GM19193 (cell line): Measurements from ENCODE around the gene LRRC4.

Experiments
- POLR2A ChIP-seq: IDR thresholded peaks from 4 replicates; pipeline ENCODE4 v1.6.1; 2011; ENCODE audit not compliant: insufficient read depth, insufficient read length; ENCODE audit errors: extremely low read depth

LRRC4 gene

GRCh38 chr7:128005117-128005516 is 26.1 kb downstream of the LRRC4 start:
- no peak for TF ChIP-seq POLR2A

- TF ChIP-seq POLR2A = no peak
Observed at GRCh38 chr7:128004623-128005022, 26.6 kb downstream of the LRRC4 start.

GRCh38 chr7:128003787-128004186 is 27.4 kb downstream of the LRRC4 start:
- no peak for TF ChIP-seq POLR2A

GRCh38 chr7:128003167-128003566 is 28.1 kb downstream of the LRRC4 start:
- TF ChIP-seq POLR2A = no peak

- no peak for TF ChIP-seq POLR2A
Observed at GRCh38 chr7:128000854-128001265, 30.4 kb downstream of the LRRC4 start.

GRCh38 chr7:128000048-128000447 is 31.2 kb downstream of the LRRC4 start:
- TF ChIP-seq POLR2A = no peak

GRCh38 chr7:127998671-127999070 is 32.6 kb downstream of the LRRC4 start:
- no peak for TF ChIP-seq POLR2A

GRCh38 chr7:127997226-127997922 is 33.9 kb downstream of the LRRC4 start:
- no peak for TF ChIP-seq POLR2A

GRCh38 chr7:127996253-127997071 is 34.8 kb downstream of the LRRC4 start:
- no peak for TF ChIP-seq POLR2A

- TF ChIP-seq POLR2A = no peak
Observed at GRCh38 chr7:127995881-127996215, 35.4 kb downstream of the LRRC4 start.

GRCh38 chr7:127995156-127995880 is 35.9 kb downstream of the LRRC4 start:
- no peak for TF ChIP-seq POLR2A

- TF ChIP-seq POLR2A = no peak
Observed at GRCh38 chr7:127993987-127994386, 37.2 kb downstream of the LRRC4 start.

GRCh38 chr7:127993317-127993716 is 37.9 kb downstream of the LRRC4 start:
- no peak for TF ChIP-seq POLR2A

- no peak for TF ChIP-seq POLR2A
Observed at GRCh38 chr7:127988751-127989150, 42.5 kb downstream of the LRRC4 start.
